ENCODE measurements around the gene PRPSAP1. TPM values are rescaled to one million over a fixed set of nuclear protein-coding genes. Genes with fewer than 3 reads are reported as not detected.

Gene PRPSAP1
- total RNA-seq, 1 donor from 2014 or later, result 60.2 TPM

DNA sequence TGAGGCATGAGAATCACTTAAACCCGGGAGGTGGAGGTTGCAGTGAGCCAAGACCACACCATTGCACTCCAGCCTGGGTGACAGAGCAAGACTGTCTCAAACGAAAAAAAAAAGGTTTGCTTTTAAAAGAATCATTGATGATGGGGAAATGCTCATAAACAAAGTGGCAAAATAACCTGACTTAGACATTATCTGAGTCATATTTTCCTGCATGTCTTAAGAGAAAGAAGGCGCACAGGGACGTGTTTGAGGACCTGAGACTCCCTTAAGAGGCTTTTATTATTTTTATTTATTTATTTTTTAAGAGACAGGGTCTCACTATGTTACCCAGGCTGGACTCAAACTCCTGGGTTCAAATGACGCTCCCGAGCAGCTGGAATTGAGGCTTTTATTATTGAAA, 5.7 kb upstream of the PRPSAP1 start:
- no peak for DNase-seq
- no peaks in the 10 kb centered on the region for H3K36me3 ChIP-seq
- no peak for ATAC-seq
- no peak overlapping the region for H3K4me3 ChIP-seq
- H3K27ac ChIP-seq, result no peak overlapping the region
- peaks cover 5% of the 10 kb centered on the region for H3K4me1 ChIP-seq
- H3K9me3 ChIP-seq, result no peaks in the 10 kb centered on the region
- intact Hi-C loops (cut with DNase I), result no loop called here
- no peaks in the 10 kb centered on the region for H3K27me3 ChIP-seq
- TF ChIP-seq, protein P1, sequence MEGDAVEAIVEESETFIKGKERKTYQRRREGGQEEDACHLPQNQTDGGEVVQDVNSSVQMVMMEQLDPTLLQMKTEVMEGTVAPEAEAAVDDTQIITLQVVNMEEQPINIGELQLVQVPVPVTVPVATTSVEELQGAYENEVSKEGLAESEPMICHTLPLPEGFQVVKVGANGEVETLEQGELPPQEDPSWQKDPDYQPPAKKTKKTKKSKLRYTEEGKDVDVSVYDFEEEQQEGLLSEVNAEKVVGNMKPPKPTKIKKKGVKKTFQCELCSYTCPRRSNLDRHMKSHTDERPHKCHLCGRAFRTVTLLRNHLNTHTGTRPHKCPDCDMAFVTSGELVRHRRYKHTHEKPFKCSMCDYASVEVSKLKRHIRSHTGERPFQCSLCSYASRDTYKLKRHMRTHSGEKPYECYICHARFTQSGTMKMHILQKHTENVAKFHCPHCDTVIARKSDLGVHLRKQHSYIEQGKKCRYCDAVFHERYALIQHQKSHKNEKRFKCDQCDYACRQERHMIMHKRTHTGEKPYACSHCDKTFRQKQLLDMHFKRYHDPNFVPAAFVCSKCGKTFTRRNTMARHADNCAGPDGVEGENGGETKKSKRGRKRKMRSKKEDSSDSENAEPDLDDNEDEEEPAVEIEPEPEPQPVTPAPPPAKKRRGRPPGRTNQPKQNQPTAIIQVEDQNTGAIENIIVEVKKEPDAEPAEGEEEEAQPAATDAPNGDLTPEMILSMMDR (IDR thresholded peaks at IDR 0.05), result no peak

DNA sequence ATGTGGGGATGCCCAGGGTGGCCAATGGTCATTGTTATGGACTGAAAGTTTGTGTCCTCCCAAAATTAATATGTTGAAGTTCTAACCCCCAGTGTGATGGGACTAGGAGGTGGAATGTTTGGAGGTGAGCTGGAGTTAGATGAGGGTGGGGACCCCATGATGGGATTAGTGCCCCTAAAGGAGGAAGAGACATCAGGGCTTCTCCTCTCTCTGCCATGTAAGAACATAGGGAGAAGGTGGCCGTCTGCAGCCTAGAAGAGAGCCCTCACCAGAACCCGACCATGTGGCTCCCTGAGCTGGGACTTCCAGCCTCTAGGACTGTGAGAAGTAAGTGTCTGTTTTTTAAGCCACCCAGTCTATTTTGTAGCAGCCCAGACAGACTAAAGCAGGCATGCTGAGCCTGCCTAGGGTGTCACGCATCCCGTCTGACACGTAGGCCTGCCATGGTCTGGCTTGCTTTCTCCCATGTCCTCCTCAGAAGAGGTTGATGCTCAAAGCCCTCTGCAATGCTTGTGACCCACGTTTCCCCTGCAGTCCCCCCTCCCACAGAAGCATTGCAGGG, 4.0 kb upstream of the PRPSAP1 start:
- H3K4me1 ChIP-seq, result peaks cover 9% of the 10 kb centered on the region
- DNase-seq (no peak), ATAC-seq (no peak)
- no peaks in the 10 kb centered on the region for H3K27me3 ChIP-seq
- H3K27ac ChIP-seq, result no peak overlapping the region
- intact Hi-C loops (cut with DNase I), result no loop called here
- TF ChIP-seq, protein P1 (IDR thresholded peaks at IDR 0.05), result no peak
- H3K9me3 ChIP-seq, result no peaks in the 10 kb centered on the region
- no peaks in the 10 kb centered on the region for H3K36me3 ChIP-seq
- H3K4me3 ChIP-seq, result no peak overlapping the region

DNA sequence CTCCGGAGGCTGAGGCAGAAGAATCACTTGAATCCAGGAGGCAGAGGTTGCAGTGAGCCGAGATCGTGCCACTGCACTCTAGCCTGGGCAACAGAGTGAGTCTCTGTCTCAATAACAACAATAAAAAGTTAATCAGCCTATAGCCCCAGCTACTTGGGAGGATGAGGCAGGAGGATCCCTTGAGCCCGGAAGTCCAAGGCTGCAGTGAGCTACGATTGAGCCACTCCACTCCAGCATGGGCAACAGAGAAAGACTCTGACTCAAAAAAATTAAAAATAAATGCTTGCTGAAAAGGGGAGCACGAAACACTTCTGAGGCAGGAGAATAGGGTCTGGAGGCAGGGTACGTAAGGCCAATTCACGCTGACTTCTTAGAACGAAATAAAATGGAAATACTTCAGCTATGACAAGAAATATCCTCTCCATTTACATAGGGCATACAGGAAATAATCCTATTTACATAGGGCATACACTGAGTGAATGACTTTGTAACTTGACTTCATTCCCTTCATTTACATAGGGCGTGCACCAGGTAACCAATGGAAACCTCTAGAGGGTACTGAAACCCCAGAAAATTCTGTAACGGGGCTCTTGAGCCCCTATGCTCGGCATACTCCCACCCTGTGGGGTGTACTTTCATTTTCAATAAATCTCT, 3.2 kb upstream of the PRPSAP1 start:
- Histone ChIP-seq H3K4me1 (peaks cover 13% of the 10 kb centered on the region), H3K9me3 (no peaks in the 10 kb centered on the region), H3K27ac (no peak overlapping the region), H3K36me3 (no peaks in the 10 kb centered on the region), H3K4me3 (no peak overlapping the region), H3K27me3 (no peaks in the 10 kb centered on the region)
- ATAC-seq, result no peak
- no peak for DNase-seq
- intact Hi-C loops (cut with DNase I), result no loop called here
- TF ChIP-seq, protein P1 (IDR thresholded peaks at IDR 0.05), result no peak

DNA sequence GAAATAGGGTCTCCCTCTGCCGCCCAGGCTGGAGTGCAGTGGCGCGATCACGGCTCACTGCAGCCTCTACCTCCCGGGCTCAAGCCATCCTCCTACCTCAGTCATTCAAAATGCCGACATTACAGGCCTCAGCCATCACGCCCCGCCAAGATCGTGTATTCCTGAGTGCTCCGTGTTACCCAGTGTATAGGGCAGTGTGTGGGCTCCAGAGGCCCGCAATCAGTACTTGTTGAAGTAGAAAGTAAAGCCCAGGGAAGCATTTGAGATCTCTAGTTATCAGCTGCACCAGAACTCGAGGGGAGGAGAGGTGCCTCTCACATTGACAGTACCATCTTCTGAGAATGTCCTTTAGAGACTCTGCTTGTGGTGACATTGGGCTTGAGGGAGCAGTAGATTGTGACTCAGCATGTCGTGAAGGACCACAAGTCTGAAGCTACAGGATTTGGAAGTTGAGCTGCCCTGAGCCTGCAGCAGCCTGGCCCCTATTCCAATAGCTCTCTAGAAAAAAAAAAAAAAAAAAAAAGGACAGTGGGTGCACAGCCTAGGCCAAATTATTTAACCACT, 1.1 kb upstream of the PRPSAP1 start:
- Histone ChIP-seq H3K4me3 (peak overlapping the region; percentile 92), H3K27ac (no peak overlapping the region), H3K4me1 (peaks cover 13% of the 10 kb centered on the region), H3K27me3 (no peaks in the 10 kb centered on the region), H3K9me3 (no peaks in the 10 kb centered on the region), H3K36me3 (no peaks in the 10 kb centered on the region)
- no peak for ATAC-seq
- DNase-seq, result no peak
- TF ChIP-seq, protein P1 (IDR thresholded peaks at IDR 0.05), result no peak
- intact Hi-C loops (cut with DNase I), result no loop called here

DNA sequence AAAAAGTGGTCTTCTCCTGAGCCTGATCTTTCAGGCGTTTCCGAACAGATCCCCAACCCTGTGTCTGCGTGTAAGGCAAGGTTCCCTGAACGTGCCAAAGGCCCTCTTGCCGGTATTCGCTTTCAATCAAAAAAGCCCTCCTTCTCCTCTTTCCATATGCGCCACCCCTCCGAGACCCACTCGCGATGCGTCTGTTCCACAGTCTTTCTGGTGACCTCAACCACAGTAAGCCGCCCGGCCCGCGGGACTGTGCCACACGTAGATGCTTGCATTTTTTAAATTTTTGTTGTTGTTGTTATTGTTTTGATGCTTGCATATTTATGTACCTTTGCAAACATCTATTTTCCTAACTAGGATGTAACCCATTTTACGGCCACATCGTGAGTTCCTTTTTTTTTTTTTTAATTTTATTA, 607 bp upstream of the PRPSAP1 start:
- peak overlapping the region; percentile 89 for H3K27ac ChIP-seq
- TF ChIP-seq, protein P1 (IDR thresholded peaks at IDR 0.05), result no peak
- no peaks in the 10 kb centered on the region for H3K27me3 ChIP-seq
- no peaks in the 10 kb centered on the region for H3K9me3 ChIP-seq
- ATAC-seq (no peak), DNase-seq (no peak)
- peak overlapping the region; percentile 92 for H3K4me3 ChIP-seq
- peaks cover 13% of the 10 kb centered on the region for H3K4me1 ChIP-seq
- H3K36me3 ChIP-seq, result no peaks in the 10 kb centered on the region
- intact Hi-C loops (cut with DNase I), result no loop called here
